VCaP (cell line): ENCODE data around the gene TMPRSS3.

Experiments used
- H3K27ac ChIP-seq: fragments of 450-650 bp; 2 replicates; pipeline ENCODE4 v1.5.1; 2017
- TF ChIP-seq, protein P1 (sequence below): fragments of 450-650 bp; conservative IDR thresholded peaks from 2 replicates; pipeline ENCODE4 v1.5.1; 2017; ENCODE audit warnings: mild to moderate bottlenecking, moderate library complexity

TMPRSS3 gene

DNA sequence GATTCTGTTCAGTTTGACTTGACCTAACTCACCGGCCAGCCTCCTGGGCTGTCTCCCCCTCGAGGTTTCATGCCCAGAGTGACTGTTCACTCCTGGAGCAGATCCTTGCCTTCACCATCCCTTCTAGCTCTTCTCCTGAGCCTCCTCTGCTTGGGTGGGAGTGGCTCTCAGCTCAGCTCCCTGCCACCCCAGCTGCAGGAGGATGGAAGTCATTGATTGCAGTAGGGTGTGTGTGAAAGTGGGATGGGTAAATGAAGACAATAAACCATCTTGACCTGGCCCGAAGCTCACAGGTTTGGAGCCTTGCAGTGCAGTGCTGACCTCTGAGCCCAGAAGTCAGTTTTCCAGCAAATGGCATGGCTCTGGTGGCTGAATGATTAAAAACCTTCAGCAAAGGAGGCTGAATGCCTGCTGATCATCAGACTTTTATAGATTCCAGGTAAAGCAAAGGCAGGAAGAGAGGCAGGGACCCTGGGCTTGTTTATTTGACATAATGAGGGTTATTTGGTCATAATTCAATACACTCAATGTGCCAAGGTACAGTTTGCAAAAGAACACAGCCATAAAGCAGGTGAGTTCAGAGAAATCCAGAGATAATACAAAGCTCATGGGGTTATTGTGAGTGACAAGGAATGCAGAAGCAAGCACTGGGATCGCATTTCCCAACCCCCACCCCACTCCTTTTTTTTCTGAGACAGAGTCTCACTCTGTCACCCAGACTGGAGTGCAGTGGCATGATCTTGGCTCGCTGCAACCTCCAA is 63.1 kb downstream of the TMPRSS3 start:
- peak overlapping the region; percentile 80 for H3K27ac ChIP-seq
- TF ChIP-seq, protein P1, sequence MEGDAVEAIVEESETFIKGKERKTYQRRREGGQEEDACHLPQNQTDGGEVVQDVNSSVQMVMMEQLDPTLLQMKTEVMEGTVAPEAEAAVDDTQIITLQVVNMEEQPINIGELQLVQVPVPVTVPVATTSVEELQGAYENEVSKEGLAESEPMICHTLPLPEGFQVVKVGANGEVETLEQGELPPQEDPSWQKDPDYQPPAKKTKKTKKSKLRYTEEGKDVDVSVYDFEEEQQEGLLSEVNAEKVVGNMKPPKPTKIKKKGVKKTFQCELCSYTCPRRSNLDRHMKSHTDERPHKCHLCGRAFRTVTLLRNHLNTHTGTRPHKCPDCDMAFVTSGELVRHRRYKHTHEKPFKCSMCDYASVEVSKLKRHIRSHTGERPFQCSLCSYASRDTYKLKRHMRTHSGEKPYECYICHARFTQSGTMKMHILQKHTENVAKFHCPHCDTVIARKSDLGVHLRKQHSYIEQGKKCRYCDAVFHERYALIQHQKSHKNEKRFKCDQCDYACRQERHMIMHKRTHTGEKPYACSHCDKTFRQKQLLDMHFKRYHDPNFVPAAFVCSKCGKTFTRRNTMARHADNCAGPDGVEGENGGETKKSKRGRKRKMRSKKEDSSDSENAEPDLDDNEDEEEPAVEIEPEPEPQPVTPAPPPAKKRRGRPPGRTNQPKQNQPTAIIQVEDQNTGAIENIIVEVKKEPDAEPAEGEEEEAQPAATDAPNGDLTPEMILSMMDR: no peak

DNA sequence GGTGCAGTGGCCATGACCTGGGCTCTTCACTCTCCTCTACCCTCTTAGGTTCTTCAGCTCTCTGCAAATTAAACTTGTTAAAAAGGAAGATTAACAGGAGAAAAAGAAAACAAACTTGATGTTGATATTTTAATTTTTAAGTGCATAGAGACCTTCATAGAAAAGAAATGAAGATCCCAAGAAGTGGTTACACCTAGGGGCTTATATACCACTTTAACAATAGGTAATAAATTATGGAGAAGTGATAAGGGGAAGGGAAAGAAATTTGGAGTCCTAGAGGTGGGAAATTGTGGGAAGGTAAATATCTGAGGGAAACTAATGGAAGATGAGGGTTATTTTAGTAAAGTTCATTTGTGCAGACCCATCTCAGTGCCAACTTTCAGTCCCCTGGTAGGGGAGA is 64.2 kb downstream of the TMPRSS3 start:
- TF ChIP-seq, protein P1: no peak
- H3K27ac ChIP-seq: peak overlapping the region; percentile 80

DNA sequence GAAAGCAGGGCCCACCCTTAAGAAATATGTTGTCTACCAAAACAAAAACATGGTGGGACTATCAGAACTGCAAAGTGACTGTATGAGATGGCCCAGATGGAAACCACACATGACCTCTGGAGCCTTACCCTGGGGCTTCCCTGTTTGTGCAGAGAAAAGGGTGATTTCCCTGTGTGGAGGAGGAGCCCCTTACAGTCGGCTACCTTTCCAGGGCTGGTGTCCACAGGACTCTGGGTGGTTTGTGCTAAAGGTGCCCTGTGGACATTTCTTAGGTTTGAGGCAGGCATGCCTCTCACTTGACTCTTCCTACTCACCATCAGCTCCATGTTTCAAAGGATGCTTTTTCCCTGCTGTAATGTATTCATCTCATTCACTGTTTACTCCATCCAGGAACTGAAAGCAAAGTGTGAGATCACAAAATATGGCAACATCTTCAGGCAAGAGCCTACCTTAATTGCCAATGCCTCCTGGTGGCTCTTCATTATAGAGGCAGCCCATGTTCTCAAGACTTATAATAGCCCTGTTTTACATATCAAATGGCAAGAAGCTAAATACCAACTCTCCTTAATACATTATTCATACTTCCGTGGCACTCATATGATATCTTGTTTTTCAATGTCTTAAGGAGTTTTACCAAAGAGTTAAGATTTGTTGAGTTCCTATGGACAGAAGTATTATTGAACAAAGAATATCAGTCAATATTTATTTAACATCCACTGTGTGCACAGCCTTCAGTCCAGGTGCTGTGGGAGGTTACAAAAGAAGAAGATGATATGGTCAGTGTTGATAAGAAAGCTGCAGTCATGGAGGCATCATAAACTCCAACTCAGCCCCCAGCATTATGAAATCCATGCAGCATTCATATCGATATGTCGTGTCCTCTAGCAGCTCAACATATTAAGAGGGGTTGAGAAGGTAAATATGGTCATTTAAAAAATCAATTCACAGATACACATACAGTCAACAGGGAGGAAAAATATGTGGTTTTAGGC is 65.2 kb downstream of the TMPRSS3 start:
- TF ChIP-seq, protein P1: peak; percentile 18

DNA sequence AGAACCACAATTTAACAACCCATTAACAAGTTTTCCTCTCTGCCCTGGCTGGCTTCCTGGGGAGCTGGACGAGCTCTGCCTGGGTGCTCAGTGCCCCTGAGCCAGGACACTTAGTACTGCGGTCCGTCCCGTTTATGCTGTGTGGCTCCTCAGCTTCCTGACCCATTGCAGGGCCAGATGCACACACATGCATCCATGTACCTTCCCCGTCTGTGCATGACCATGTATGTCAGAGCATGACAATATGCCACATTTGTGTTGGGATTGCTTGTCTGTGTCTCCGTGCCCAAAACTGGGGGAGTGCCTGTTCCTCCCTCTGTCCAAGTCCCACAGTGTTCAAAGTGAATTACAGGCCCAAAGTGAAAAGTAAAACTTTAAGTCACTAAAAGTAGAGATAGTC is 71.0 kb downstream of the TMPRSS3 start:
- TF ChIP-seq, protein P1: no peak
- no peak overlapping the region for H3K27ac ChIP-seq

More for the DNA sequence above, 65.2 kb downstream of the TMPRSS3 start:
- H3K27ac ChIP-seq: peak overlapping the region; percentile 80
